CD14-positive monocyte (primary cell): ENCODE measurements around the gene THRSP. TPM values are rescaled to one million over a fixed set of nuclear protein-coding genes. Genes with fewer than 3 reads are reported as not detected.

Experiments used
- DNase-seq, 3 donors: peaks; one replicate each; pipeline ENCODE4 v3.0.0-alpha.2; 2011 to 2022
- H2AFZ ChIP-seq: 2 replicates; pipeline ENCODE4 v1.6.0; 2012; ENCODE audit warnings: mild to moderate bottlenecking, low read depth, low read length, inconsistent platforms; ENCODE audit not compliant: insufficient read depth, poor library complexity, severe bottlenecking
- H3K27ac ChIP-seq, 2 donors: 1 replicate in 1 of 2; 2 replicates in 1 of 2; pipeline ENCODE4 v1.5.1; 2012 to 2013; ENCODE audit warnings: low read length in 2 of 2, control low read depth in 1 of 2, inconsistent platforms in 1 of 2, low read depth in 1 of 2, mild to moderate bottlenecking in 1 of 2
- H3K27me3 ChIP-seq, 2 donors: one replicate each; pipeline versions ENCODE4 v1.6.0 to v1.6.1; 2011 to 2013; ENCODE audit warnings: low read length in 2 of 2; ENCODE audit not compliant: control insufficient read depth in 2 of 2, insufficient read depth in 2 of 2
- H3K36me3 ChIP-seq, 2 donors: replicated peaks in 1 of 2; 1 replicate in 1 of 2; 2 replicates in 1 of 2; pipeline versions ENCODE4 v1.5.1 to v1.6.1; 2012 to 2013; ENCODE audit warnings: low read length in 2 of 2, control low read depth in 1 of 2, inconsistent platforms in 1 of 2, mild to moderate bottlenecking in 1 of 2; ENCODE audit not compliant: insufficient read depth in 2 of 2, control insufficient read depth in 1 of 2
- H3K4me1 ChIP-seq, 2 donors: 1 replicate in 1 of 2; 2 replicates in 1 of 2; pipeline versions ENCODE4 v1.5.1 to v1.6.1; 2012 to 2013; ENCODE audit warnings: low read length in 2 of 2, control low read depth in 1 of 2, inconsistent platforms in 1 of 2, mild to moderate bottlenecking in 1 of 2, moderate library complexity in 1 of 2; ENCODE audit not compliant: insufficient read depth in 2 of 2, control insufficient read depth in 1 of 2
- H3K4me2 ChIP-seq: replicated peaks from 2 replicates; pipeline ENCODE3; 2012; ENCODE audit warnings: low read length, moderate library complexity, mild to moderate bottlenecking; ENCODE audit not compliant: poor library complexity, severe bottlenecking; ENCODE audit errors: extremely low read depth
- H3K4me3 ChIP-seq, 3 experiments: fragments of 200-600 bp in 1 of 3; sonication (generic) in 1 of 3; replicated peaks in 1 of 3; 1 replicate in 2 of 3; 2 replicates in 1 of 3; pipeline ENCODE4 v1.5.1; 2011 to 2013; ENCODE audit warnings: low read length in 3 of 3, mild to moderate bottlenecking in 3 of 3, control low read depth in 2 of 3, low read depth in 2 of 3, inconsistent platforms in 1 of 3, moderate library complexity in 1 of 3
- H3K79me2 ChIP-seq: 2 replicates; pipeline ENCODE4 v1.6.0; 2012; ENCODE audit warnings: mild to moderate bottlenecking, control low read depth, inconsistent platforms, low read length, moderate library complexity; ENCODE audit not compliant: insufficient read depth
- H3K9ac ChIP-seq: 2 replicates; pipeline ENCODE4 v1.6.0; 2017; ENCODE audit warnings: low read length, mild to moderate bottlenecking; ENCODE audit not compliant: insufficient read depth, poor library complexity, severe bottlenecking
- H3K9me3 ChIP-seq, 2 donors: replicated peaks in 1 of 2; 1 replicate in 1 of 2; 2 replicates in 1 of 2; pipeline versions ENCODE4 v1.5.1 to v1.6.1; 2012 to 2013; ENCODE audit warnings: low read length in 2 of 2, control low read depth in 1 of 2; ENCODE audit not compliant: control insufficient read depth in 1 of 2, insufficient read depth in 1 of 2
- H4K20me1 ChIP-seq: 2 replicates; pipeline ENCODE4 v1.6.0; 2012; ENCODE audit warnings: mild to moderate bottlenecking, low read length, control low read depth, moderate library complexity; ENCODE audit not compliant: insufficient read depth
- H3K27ac Mint-ChIP-seq, 7 donors: one replicate each; pipeline ENCODE4 v1.8.0; 2020; ENCODE audit warnings: mild to moderate bottlenecking in 7 of 7, mixed read lengths in 7 of 7, moderate library complexity in 6 of 7, inconsistent platforms in 2 of 7
- H3K27me3 Mint-ChIP-seq, 3 donors: one replicate each; pipeline ENCODE4 v1.8.0; 2021 to 2022; ENCODE audit warnings: low read depth in 3 of 3, mild to moderate bottlenecking in 3 of 3, mixed read lengths in 3 of 3, moderate library complexity in 3 of 3, inconsistent platforms in 1 of 3
- H3K36me3 Mint-ChIP-seq, 2 donors: one replicate each; pipeline ENCODE4 v1.8.0; 2020; ENCODE audit warnings: mixed read lengths in 2 of 2, inconsistent platforms in 1 of 2, mild to moderate bottlenecking in 1 of 2
- H3K4me1 Mint-ChIP-seq: one replicate; pipeline ENCODE4 v1.8.0; 2020; ENCODE audit warnings: mild to moderate bottlenecking, mixed read lengths
- H3K4me3 Mint-ChIP-seq, 2 donors: one replicate each; pipeline ENCODE4 v1.8.0; 2020; ENCODE audit warnings: mild to moderate bottlenecking in 2 of 2, mixed read lengths in 2 of 2, moderate library complexity in 1 of 2
- H3K9me3 Mint-ChIP-seq, 7 donors: one replicate each; pipeline ENCODE4 v1.8.0; 2020 to 2022; ENCODE audit warnings: mixed read lengths in 7 of 7, mild to moderate bottlenecking in 6 of 7, moderate library complexity in 6 of 7, inconsistent platforms in 2 of 7
- CTCF ChIP-seq: fragments of 200-600 bp; IDR thresholded peaks from one replicate; pipeline ENCODE4 v1.8.0; 2022; ENCODE audit warnings: antibody characterized with exemption, mild to moderate bottlenecking
- WGBS: methylation state at CpG from one replicate; pipeline ENCODE4 v1.1.5; 2013; ENCODE audit warnings: missing lambda C conversion rate; ENCODE audit not compliant: insufficient coverage; 5-methylcytosine and 5-hydroxymethylcytosine counted together
- intact Hi-C, 2 donors: fragments of 100-400 bp; cut with micrococcal nuclease; formaldehyde crosslinking; loops; one replicate each; pipeline versions ENCODE4 v1.15.0 to v1.15.1; 2023
- polyA plus RNA-seq, 3 donors: library from polyadenylated mRNA; depleted of rRNA in 1 of 3; unstranded in 2 of 3; stranded (reverse) in 1 of 3; fragments of 300-500 nt in 2 of 3; fragments of >200 nt in 1 of 3; fragmentation: Illumina TruSeq in 2 of 3; gene quantifications; 1 replicate in 2 of 3; 2 replicates in 1 of 3; pipeline ENCODE4 v1.2.3, GENCODE V29; 2012 to 2021

THRSP gene
- polyA plus RNA-seq, 3 donors: not detected

GRCh38 chr11:78094250-78094649 is 30.6 kb downstream of the THRSP start:
- peaks cover 11 to 34% of the 10 kb centered on the region in 2 donors for H3K36me3 ChIP-seq
- no peaks in the 10 kb centered on the region for H3K4me1 ChIP-seq
- Mint-ChIP-seq H3K9me3 (no peaks in the 10 kb centered on the region), H3K27ac (peak overlapping the region in 1 of 7 donors; percentile 71), H3K36me3 (peaks cover 20 to 38% of the 10 kb centered on the region in 2 donors), H3K4me3 (no peak overlapping the region), H3K4me1 (no peaks in the 10 kb centered on the region), H3K27me3 (no peaks in the 10 kb centered on the region)
- no peak overlapping the region for H3K9ac ChIP-seq
- H3K4me3 ChIP-seq: no peak overlapping the region
- DNase-seq: no peak
- no peaks in the 10 kb centered on the region for H3K79me2 ChIP-seq
- no CpG with 5 or more reads among the region's 2 CpGs for WGBS
- H3K27me3 ChIP-seq: no peaks in the 10 kb centered on the region
- no peaks in the 10 kb centered on the region for H3K9me3 ChIP-seq
- no peak for TF ChIP-seq CTCF
- no peak overlapping the region for H3K4me2 ChIP-seq
- H2AFZ ChIP-seq: no peak overlapping the region
- intact Hi-C loops: no loop called here
- H4K20me1 ChIP-seq: no peaks in the 10 kb centered on the region
- H3K27ac ChIP-seq: no peak overlapping the region

- Histone ChIP-seq H3K27ac (no peak overlapping the region), H3K79me2 (no peaks in the 10 kb centered on the region), H3K9me3 (no peaks in the 10 kb centered on the region), H3K27me3 (no peaks in the 10 kb centered on the region), H3K9ac (no peak overlapping the region), H2AFZ (no peak overlapping the region), H3K36me3 (peaks cover 34 to 62% of the 10 kb centered on the region in 2 donors), H3K4me3 (no peak overlapping the region), H3K4me2 (no peak overlapping the region), H3K4me1 (no peaks in the 10 kb centered on the region), H4K20me1 (no peaks in the 10 kb centered on the region)
- no peak overlapping the region for H3K27ac Mint-ChIP-seq
- peaks cover 41 to 55% of the 10 kb centered on the region in 2 donors for H3K36me3 Mint-ChIP-seq
- TF ChIP-seq CTCF: no peak
- no peak for DNase-seq
- intact Hi-C loops: no loop called here
- H3K27me3 Mint-ChIP-seq: no peaks in the 10 kb centered on the region
- H3K4me1 Mint-ChIP-seq: peaks cover 4% of the 10 kb centered on the region
- no peak overlapping the region for H3K4me3 Mint-ChIP-seq
- no peaks in the 10 kb centered on the region for H3K9me3 Mint-ChIP-seq
- WGBS: 100% methylated on average over 3 of the region's 7 CpGs
Observed at GRCh38 chr11:78097666-78098385, 34.2 kb downstream of the THRSP start.
